HG02943 (cell line): ENCODE measurements around the gene PHKG2.

Source experiments
- ATAC-seq: cut with Tn5 transposase; IDR thresholded peaks from one replicate; pipeline ENCODE4 v1.9.1; 2021; ENCODE audit warnings: mild to moderate bottlenecking, low read depth, moderate library complexity; ENCODE audit not compliant: unreplicated experiment

Gene PHKG2

GRCh38 chr16:30753596-30753995, 5.4 kb downstream of the PHKG2 start:
- no peak for ATAC-seq

- no peak for ATAC-seq
These were observed 7.9 kb downstream of the PHKG2 start for GRCh38 chr16:30755955-30756780.

GRCh38 chr16:30756781-30757100, 8.5 kb downstream of the PHKG2 start:
- no peak for ATAC-seq

- ATAC-seq: no peak
These were observed 9.1 kb downstream of the PHKG2 start for GRCh38 chr16:30757316-30757715.

- ATAC-seq: no peak
These were observed 10.8 kb downstream of the PHKG2 start for GRCh38 chr16:30758988-30759491.

GRCh38 chr16:30760001-30760559, 11.9 kb downstream of the PHKG2 start:
- no peak for ATAC-seq

- ATAC-seq: no peak
These were observed 12.6 kb downstream of the PHKG2 start for GRCh38 chr16:30760577-30761426.

GRCh38 chr16:30761427-30761927, 13.3 kb downstream of the PHKG2 start:
- peak; percentile 28 for ATAC-seq

GRCh38 chr16:30761928-30762902, 14.0 kb downstream of the PHKG2 start, which contains the start of the genes CFAP119 and RNF40:
Gene CFAP119 (minus strand): TSS chr16:30762062. CDS start chr16:30761748, 314 bp downstream.
Gene RNF40 (plus strand): TSS chr16:30762322. CDS start chr16:30762546, 224 bp downstream.
- peak; percentile 75 for ATAC-seq

- ATAC-seq: no peak
These were observed 14.9 kb downstream of the PHKG2 start for GRCh38 chr16:30762991-30763725.

- no peak for ATAC-seq
These were observed 15.9 kb downstream of the PHKG2 start for GRCh38 chr16:30764086-30764485.

- ATAC-seq: no peak
These were observed 16.7 kb downstream of the PHKG2 start for GRCh38 chr16:30764816-30765465.

- no peak for ATAC-seq
These were observed 18.1 kb downstream of the PHKG2 start for GRCh38 chr16:30766206-30766932.

GRCh38 chr16:30766933-30767284, 18.7 kb downstream of the PHKG2 start:
- no peak for ATAC-seq

- ATAC-seq: no peak
These were observed 19.7 kb downstream of the PHKG2 start for GRCh38 chr16:30767767-30768465.

- no peak for ATAC-seq
These were observed 20.5 kb downstream of the PHKG2 start for GRCh38 chr16:30768583-30769181.
